ENCODE results near the gene CROCC. TPM values are rescaled to one million over a fixed set of nuclear protein-coding genes. Genes with fewer than 3 reads are reported as not detected.
"Not testable (repeated sequence)": the region's sequence is repeated elsewhere in the genome, so short reads cannot be mapped to it uniquely, and the experiment has no call there.

Gene CROCC
- total RNA-seq, 1 donor from 2014 or later: 31.9 TPM

DNA sequence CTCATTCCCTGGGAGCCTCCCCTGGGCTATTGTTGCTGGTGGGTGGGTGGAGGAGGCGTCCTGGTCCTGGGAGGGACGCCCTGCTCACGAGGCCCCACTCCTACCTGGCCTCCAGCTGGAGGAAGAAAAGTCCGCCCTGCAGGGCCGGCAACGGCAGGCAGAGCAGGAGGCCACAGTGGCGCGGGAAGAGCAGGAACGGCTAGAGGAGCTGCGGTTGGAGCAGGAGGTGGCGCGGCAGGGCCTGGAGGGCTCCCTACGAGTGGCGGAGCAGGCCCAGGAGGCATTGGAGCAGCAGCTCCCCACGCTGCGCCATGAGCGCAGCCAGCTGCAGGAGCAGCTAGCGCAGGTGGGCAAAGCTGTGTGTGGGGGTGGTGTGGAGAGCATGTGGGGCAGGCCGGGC is 24.9 kb downstream of the CROCC start:
- no peak for DNase-seq (ENCODE audit: extremely low spot score in 2 of 2)
- TF ChIP-seq POLR2A (IDR thresholded peaks at IDR 0.05) (no peak), POLR2AphosphoS5 (IDR thresholded peaks at IDR 0.05; ENCODE audit: insufficient read depth in 1 of 2, low read depth in 1 of 2) (no peak)
- TF ChIP-seq, protein P1, sequence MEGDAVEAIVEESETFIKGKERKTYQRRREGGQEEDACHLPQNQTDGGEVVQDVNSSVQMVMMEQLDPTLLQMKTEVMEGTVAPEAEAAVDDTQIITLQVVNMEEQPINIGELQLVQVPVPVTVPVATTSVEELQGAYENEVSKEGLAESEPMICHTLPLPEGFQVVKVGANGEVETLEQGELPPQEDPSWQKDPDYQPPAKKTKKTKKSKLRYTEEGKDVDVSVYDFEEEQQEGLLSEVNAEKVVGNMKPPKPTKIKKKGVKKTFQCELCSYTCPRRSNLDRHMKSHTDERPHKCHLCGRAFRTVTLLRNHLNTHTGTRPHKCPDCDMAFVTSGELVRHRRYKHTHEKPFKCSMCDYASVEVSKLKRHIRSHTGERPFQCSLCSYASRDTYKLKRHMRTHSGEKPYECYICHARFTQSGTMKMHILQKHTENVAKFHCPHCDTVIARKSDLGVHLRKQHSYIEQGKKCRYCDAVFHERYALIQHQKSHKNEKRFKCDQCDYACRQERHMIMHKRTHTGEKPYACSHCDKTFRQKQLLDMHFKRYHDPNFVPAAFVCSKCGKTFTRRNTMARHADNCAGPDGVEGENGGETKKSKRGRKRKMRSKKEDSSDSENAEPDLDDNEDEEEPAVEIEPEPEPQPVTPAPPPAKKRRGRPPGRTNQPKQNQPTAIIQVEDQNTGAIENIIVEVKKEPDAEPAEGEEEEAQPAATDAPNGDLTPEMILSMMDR (IDR thresholded peaks at IDR 0.05): no peak
- Histone ChIP-seq H3K4me1 (no peaks in the 10 kb centered on the region), H3K36me3 (peaks cover 0 to 53% of the 10 kb centered on the region in 2 donors), H3K27ac (no peak overlapping the region), H3K4me3 (no peak overlapping the region), H3K9me3 (no peaks in the 10 kb centered on the region), H3K27me3 (no peaks in the 10 kb centered on the region)
- intact Hi-C loops (cut with DNase I): loop anchor here (5.0 kb wide), 1 partner anchor 324 kb away; no protein-coding TSS in a partner anchor

DNA sequence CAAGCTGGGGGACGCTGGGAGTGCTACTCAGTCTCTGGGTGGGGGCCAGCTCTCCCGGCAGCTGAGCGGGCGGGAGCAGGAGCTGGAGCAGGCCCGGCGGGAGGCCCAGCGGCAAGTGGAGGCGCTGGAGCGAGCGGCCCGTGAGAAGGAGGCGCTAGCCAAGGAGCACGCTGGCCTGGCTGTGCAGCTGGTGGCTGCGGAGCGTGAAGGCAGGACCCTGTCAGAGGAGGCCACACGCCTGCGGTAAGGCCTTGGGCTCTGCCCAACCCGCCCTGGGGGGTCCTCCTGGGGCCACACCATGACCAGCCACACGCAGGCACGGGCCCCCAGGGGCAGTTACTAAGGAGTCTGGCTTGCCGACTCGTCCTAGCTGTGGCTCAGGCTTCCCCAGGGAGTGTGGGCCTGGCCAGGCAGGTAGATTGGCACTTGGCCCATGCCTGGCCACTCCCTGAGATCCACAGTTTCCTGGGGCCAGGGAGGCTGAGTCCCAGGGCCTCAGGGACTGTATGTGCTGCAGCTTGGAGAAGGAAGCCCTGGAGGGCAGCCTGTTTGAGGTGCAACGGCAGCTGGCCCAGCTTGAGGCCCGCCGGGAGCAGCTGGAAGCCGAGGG is 26.7 kb downstream of the CROCC start:
- not testable (repeated sequence) for H3K4me1 ChIP-seq; H3K27ac ChIP-seq; DNase-seq (ENCODE audit: extremely low spot score in 2 of 2); H3K27me3 ChIP-seq; H3K4me3 ChIP-seq; H3K9me3 ChIP-seq
- H3K36me3 ChIP-seq: peaks cover 0 to 39% of the 10 kb centered on the region in 2 donors
- intact Hi-C loops (cut with DNase I): loop anchor here (5.0 kb wide), 1 partner anchor 326 kb away; no protein-coding TSS in a partner anchor

DNA sequence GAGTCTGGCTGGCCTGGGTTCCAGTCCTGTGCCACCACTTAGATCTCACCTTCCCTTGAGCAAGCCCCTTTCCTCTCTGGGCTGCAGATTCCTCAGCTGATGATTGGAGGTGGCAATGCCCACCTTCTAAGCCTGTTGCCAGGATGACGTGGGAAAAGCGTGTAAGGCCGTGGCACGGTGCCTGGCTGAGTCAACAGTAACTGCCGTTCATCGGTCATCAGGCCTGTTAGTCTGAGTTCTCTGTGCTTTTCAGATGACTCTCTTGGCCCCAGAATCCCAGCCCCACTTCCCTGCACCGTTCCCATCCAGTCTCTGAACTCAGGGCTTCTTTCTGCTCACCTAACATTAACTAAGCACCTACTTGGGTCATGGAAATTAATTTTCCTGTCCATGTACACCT is 27.3 kb downstream of the CROCC start:
- not testable (repeated sequence) for H3K4me3 ChIP-seq; H3K9me3 ChIP-seq; H3K4me1 ChIP-seq; DNase-seq (ENCODE audit: extremely low spot score in 2 of 2); H3K27me3 ChIP-seq; H3K27ac ChIP-seq
- intact Hi-C loops (cut with DNase I): loop anchor here (5.0 kb wide), 1 partner anchor 327 kb away; no protein-coding TSS in a partner anchor
- peaks cover 0 to 36% of the 10 kb centered on the region in 2 donors for H3K36me3 ChIP-seq

DNA sequence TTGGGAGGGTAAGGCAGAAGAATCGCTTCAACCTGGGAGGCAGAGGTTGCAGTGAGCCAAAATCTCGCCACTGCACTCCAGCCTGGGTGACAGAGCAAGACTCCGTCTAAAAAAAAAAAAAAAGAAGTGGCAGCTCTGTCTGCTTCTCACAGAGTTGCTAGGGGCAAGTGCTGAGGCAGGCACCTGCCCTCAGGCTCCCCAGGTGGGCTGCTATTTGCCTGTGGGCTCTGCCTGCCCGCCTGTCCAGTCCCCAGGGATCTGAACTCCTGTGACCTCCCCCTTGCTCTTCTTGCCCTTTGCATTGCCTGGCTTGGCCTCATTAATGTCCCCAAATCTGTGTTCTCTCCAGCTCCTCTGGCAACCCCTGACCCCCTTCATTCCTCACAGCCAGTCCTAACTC is 30.6 kb downstream of the CROCC start:
- H3K27me3 ChIP-seq; H3K9me3 ChIP-seq; H3K4me3 ChIP-seq; intact Hi-C loops (cut with DNase I); H3K27ac ChIP-seq; H3K4me1 ChIP-seq; DNase-seq (ENCODE audit: extremely low spot score in 2 of 2): not testable (repeated sequence)
- peaks cover 0 to 24% of the 10 kb centered on the region in 2 donors for H3K36me3 ChIP-seq

DNA sequence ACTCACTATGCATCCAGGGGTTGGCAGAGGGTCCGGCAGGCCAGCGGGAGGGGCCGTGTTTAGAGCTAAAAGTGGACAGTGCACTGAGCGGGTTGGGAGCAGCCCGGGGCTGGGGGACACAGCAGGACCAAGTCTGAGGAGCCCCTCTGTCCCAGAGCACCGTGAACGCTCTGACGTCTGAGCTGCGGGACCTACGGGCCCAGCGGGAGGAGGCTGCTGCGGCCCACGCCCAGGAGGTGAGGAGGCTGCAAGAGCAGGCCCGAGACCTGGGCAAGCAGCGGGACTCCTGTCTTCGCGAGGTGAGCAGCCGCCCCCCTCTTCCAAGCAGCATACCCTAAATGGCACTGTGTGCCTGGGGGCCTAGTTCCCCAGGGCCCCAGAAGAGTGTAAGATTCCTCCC is 32.8 kb downstream of the CROCC start:
- TF ChIP-seq POLR2AphosphoS5 (IDR thresholded peaks at IDR 0.05; ENCODE audit: insufficient read depth in 1 of 2, low read depth in 1 of 2) (no peak), POLR2A (IDR thresholded peaks at IDR 0.05) (no peak)
- TF ChIP-seq, protein P1 (IDR thresholded peaks at IDR 0.05): no peak
- H3K36me3 ChIP-seq: peaks cover 0 to 21% of the 10 kb centered on the region in 2 donors
- intact Hi-C loops (cut with DNase I): no loop called here

DNA sequence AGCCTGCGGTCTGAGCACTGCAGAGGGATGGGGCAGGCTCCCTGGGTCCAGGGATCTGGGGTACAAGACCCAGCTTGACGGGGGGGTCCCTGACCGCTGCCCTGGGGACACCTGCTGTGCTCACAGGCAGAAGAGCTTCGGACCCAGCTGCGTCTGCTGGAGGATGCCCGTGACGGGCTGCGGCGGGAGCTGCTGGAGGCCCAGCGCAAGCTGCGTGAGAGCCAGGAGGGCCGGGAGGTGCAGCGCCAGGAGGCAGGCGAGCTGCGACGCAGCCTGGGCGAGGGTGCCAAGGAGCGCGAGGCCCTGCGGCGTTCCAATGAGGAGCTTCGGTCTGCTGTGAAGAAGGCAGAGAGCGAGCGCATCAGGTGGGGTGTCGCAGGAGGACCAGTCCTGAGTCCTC is 33.5 kb downstream of the CROCC start:
- intact Hi-C loops (cut with DNase I): loop anchor here (5.0 kb wide), 1 partner anchor 97 kb away; the partner anchor contains the start of gene SDHB
- H3K4me3 ChIP-seq: no peak overlapping the region
- no peaks in the 10 kb centered on the region for H3K27me3 ChIP-seq
- H3K36me3 ChIP-seq: peaks cover 0 to 21% of the 10 kb centered on the region in 2 donors
- DNase-seq (ENCODE audit: extremely low spot score in 2 of 2): no peak
- H3K4me1 ChIP-seq: no peaks in the 10 kb centered on the region
- no peak overlapping the region for H3K27ac ChIP-seq
- TF ChIP-seq POLR2AphosphoS5 (IDR thresholded peaks at IDR 0.05; ENCODE audit: insufficient read depth in 1 of 2, low read depth in 1 of 2) (no peak), POLR2A (IDR thresholded peaks at IDR 0.05) (no peak)
- TF ChIP-seq, protein P1 (IDR thresholded peaks at IDR 0.05): no peak
- no peaks in the 10 kb centered on the region for H3K9me3 ChIP-seq

More for the DNA sequence above, 32.8 kb downstream of the CROCC start:
- no peak for DNase-seq (ENCODE audit: extremely low spot score in 2 of 2)
- Histone ChIP-seq H3K27me3 (no peaks in the 10 kb centered on the region), H3K4me1 (no peaks in the 10 kb centered on the region), H3K27ac (no peak overlapping the region), H3K9me3 (no peaks in the 10 kb centered on the region), H3K4me3 (no peak overlapping the region)
